ENCODE measurements around the gene GPRC5C. TPM values are rescaled to one million over a fixed set of nuclear protein-coding genes. Genes with fewer than 3 reads are reported as not detected.

Gene GPRC5C
- total and polyA plus RNA-seq, 8 donors, result 47.3 to 107 (median 54.1) TPM

DNA sequence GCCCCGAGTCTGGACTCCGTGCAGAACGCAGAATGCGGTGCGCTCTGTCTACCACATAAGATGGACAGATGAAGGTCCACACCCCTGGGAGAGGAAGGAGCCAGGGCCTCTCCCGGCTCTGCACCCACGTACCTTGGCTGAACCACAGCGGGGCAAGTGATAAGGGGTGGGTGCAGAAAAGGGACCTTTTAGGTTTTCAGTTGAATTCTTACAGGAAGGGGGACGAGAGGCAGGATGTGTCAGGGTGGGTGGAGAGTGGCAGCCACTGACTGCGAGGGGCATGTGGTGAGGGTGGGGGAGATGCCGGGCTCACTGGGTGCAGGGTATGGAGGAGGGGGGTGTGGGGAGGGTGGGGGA is 34.9 kb downstream of the GPRC5C start:
- no peaks in the 10 kb centered on the region for H3K36me3 ChIP-seq
- ATAC-seq (no peak), DNase-seq (no peak)
- peak overlapping the region; percentile 17 to 60 for H3K4me3 ChIP-seq
- TF ChIP-seq, protein P1, sequence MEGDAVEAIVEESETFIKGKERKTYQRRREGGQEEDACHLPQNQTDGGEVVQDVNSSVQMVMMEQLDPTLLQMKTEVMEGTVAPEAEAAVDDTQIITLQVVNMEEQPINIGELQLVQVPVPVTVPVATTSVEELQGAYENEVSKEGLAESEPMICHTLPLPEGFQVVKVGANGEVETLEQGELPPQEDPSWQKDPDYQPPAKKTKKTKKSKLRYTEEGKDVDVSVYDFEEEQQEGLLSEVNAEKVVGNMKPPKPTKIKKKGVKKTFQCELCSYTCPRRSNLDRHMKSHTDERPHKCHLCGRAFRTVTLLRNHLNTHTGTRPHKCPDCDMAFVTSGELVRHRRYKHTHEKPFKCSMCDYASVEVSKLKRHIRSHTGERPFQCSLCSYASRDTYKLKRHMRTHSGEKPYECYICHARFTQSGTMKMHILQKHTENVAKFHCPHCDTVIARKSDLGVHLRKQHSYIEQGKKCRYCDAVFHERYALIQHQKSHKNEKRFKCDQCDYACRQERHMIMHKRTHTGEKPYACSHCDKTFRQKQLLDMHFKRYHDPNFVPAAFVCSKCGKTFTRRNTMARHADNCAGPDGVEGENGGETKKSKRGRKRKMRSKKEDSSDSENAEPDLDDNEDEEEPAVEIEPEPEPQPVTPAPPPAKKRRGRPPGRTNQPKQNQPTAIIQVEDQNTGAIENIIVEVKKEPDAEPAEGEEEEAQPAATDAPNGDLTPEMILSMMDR (IDR thresholded peaks at IDR 0.05), result no peak
- peaks cover 11 to 43% of the 10 kb centered on the region in 2 donors for H3K27me3 ChIP-seq
- H3K27ac ChIP-seq, result peak overlapping the region; percentile 77 to 91
- H3K9me3 ChIP-seq, result no peaks in the 10 kb centered on the region
- H3K4me1 ChIP-seq, result peaks cover 3 to 73% of the 10 kb centered on the region in 2 donors
- intact Hi-C loops (cut with DNase I), result no loop called here

GRCh38 chr17:74467221-74467951 is 35.5 kb downstream of the GPRC5C start:
- intact Hi-C loops (cut with DNase I), result no loop called here
- ATAC-seq, result peak; percentile 15
- H3K27ac ChIP-seq, result peak overlapping the region; percentile 53 to 91

DNA sequence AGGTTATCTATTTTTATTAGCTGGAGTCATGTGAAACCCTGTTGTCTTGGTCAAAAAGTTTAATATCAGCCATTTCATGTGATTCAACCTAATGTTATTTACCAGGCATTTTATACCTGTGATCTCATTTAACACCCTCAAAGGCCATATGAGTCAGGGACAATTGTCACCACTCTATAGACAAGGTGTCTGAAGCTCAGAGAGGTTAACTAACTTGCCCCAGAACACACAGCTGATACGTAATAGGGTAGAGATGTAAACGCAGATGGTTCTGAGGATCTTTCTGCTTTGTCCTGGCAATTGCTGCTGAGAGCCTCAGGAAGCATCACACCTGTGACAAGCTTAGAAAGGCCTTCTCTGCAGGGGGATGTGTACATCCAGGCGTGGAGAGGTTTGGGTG is 39.5 kb downstream of the GPRC5C start:
- intact Hi-C loops (cut with DNase I), result no loop called here
- ATAC-seq, result no peak
- Histone ChIP-seq H3K4me1 (peaks cover 2 to 37% of the 10 kb centered on the region in 2 donors), H3K36me3 (peaks cover 0 to 32% of the 10 kb centered on the region in 2 donors), H3K9me3 (peaks cover 0 to 9% of the 10 kb centered on the region in 2 donors), H3K4me3 (no peak overlapping the region), H3K27me3 (peaks cover 6 to 57% of the 10 kb centered on the region in 2 donors), H3K27ac (no peak overlapping the region)
- TF ChIP-seq, protein P1 (IDR thresholded peaks at IDR 0.05), result no peak
- no peak for DNase-seq

More at GRCh38 chr17:74467221-74467951, 35.5 kb downstream of the GPRC5C start:
- no peaks in the 10 kb centered on the region for H3K9me3 ChIP-seq
- peaks cover 11 to 46% of the 10 kb centered on the region in 2 donors for H3K27me3 ChIP-seq
- DNase-seq, result peak in 2 of 4 donors; percentile 51 to 83
- peaks cover 3 to 68% of the 10 kb centered on the region in 2 donors for H3K4me1 ChIP-seq
- TF ChIP-seq, protein P1 (IDR thresholded peaks at IDR 0.05), result no peak
- no peaks in the 10 kb centered on the region for H3K36me3 ChIP-seq
- peak overlapping the region; percentile 7 to 60 for H3K4me3 ChIP-seq

DNA sequence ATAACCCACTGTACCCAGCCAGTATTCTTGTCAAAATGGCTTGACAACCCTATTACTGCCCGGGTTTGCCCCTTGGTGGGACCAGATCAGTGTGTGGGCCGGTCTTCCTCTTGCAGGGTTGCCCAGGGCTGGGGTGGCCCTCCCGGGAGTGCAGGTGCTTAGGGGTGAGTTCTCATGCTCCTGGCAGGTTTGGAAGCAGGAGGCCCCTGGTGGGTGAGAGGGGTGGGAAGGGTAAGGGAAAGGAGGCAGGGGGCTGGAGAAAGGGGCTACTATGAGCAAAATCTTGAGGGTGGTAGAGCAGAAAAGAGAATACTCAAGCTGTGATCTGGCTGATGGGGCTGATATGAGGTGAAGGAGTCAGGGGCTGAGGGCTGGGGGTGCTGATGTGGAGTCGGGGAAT is 41.0 kb downstream of the GPRC5C start:
- DNase-seq, result peak in 1 of 4 donors; percentile 43
- Histone ChIP-seq H3K4me1 (peaks cover 0 to 40% of the 10 kb centered on the region in 2 donors), H3K27me3 (peaks cover 0 to 42% of the 10 kb centered on the region in 2 donors), H3K27ac (no peak overlapping the region), H3K36me3 (peaks cover 0 to 32% of the 10 kb centered on the region in 2 donors), H3K4me3 (no peak overlapping the region), H3K9me3 (peaks cover 0 to 9% of the 10 kb centered on the region in 2 donors)
- ATAC-seq, result no peak
- TF ChIP-seq, protein P1 (IDR thresholded peaks at IDR 0.05), result no peak
- intact Hi-C loops (cut with DNase I), result no loop called here

GRCh38 chr17:74473294-74473693 is 41.4 kb downstream of the GPRC5C start:
- TF ChIP-seq, protein P1 (IDR thresholded peaks at IDR 0.05), result no peak
- H3K4me1 ChIP-seq, result peaks cover 0 to 40% of the 10 kb centered on the region in 2 donors
- H3K27ac ChIP-seq, result no peak overlapping the region
- H3K9me3 ChIP-seq, result peaks cover 0 to 9% of the 10 kb centered on the region in 2 donors
- H3K27me3 ChIP-seq, result peaks cover 0 to 38% of the 10 kb centered on the region in 2 donors
- H3K36me3 ChIP-seq, result peaks cover 0 to 32% of the 10 kb centered on the region in 2 donors
- intact Hi-C loops (cut with DNase I), result no loop called here
- DNase-seq (peak in 1 of 4 donors; percentile 51), ATAC-seq (no peak)
- H3K4me3 ChIP-seq, result no peak overlapping the region
